ENCODE results near the gene WDR4.
"Not testable (repeated sequence)": the region's sequence is repeated elsewhere in the genome, so short reads cannot be mapped to it uniquely, and the experiment has no call there.

WDR4 gene

DNA sequence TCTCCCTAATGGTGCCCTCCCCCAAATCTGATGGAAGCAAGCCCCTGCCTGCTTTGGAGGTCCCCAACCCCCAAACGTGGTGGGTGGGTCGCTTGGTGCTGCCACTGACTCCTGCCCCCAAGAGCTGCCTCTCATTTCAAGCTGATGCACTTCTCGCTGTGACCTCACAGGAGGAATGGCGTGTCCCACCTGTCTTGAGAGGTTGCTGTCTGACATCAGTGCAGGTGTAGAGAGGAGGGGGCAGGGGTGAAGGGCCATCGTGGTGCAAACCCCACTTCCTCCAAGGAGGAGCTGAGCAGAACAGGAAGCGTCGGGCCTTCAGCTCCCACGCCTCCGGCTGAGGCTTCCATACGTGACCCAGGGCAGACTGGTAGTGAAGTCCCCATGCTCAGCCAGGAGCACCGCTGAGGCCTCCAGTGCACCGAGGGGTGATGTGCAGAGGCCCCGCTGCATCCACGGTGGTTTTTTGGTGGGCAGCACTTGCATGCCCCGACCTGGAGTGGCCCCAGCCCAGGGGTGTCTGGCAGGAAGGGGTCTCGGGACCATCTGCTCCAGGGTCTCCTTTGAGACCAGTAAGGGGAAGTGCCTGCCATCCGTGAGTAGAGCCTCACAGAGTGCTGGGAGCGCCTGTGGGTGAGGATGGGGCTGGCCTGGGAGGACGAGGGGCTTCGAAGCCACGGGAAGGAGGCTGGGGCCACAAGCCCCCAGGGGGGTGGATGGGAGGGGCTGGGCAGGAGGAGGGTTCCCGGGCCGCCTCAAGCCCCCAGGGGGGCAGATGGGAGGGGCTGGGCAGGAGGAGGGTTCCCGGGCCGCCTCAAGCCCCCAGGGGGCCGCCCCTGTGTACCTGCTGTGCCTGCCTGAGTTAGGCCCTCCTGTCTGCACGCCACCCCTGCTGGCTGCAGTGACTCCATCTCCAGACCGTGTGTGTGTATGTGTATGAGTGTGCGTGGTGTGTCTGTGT is 39.8 kb downstream of the WDR4 start:
- no peak for DNase-seq (ENCODE audit: low read depth)

- DNase-seq (ENCODE audit: low read depth) = not testable (repeated sequence)
These were observed 41.1 kb downstream of the WDR4 start for GRCh38 chr21:42838212-42838690.

DNA sequence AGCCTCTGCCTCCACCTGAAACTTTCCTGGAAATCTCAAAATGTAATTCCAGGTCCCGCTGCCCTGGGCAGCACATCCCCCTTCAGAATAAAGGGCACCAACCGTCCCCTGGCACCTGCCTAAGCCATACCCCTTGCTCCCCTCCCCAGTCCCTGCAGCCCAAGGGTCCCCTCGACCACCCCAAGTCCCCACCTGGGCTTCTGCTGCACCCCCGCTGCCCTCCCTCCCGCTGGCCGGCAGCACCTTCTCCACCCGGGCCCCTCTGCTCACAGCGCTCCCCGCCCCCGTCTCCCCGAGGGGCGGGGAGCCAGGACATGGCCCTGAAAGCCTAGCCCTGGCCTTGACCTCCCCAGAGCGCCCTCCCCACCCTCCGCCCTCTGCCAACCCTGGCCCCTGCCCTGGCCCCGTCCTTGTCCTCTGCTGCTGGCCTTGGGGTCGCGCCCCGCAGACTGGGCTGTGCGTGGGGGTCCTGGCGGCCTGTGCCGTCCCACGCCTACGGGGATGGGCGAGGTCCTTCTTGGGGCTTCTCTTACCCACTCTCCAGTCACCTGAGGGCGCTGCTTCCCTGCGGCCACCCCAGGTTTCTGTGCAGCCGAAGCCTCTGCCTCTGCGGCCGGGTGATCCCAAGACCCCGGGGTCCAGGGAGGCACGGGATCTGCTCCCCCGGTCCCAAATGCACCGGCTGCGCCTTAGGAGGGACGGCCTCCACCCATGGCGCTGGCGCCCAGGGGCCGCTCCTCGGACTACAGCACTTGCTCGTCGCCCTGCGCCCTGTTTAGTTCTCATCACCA is 41.7 kb downstream of the WDR4 start:
- DNase-seq (ENCODE audit: low read depth) = no peak

DNA sequence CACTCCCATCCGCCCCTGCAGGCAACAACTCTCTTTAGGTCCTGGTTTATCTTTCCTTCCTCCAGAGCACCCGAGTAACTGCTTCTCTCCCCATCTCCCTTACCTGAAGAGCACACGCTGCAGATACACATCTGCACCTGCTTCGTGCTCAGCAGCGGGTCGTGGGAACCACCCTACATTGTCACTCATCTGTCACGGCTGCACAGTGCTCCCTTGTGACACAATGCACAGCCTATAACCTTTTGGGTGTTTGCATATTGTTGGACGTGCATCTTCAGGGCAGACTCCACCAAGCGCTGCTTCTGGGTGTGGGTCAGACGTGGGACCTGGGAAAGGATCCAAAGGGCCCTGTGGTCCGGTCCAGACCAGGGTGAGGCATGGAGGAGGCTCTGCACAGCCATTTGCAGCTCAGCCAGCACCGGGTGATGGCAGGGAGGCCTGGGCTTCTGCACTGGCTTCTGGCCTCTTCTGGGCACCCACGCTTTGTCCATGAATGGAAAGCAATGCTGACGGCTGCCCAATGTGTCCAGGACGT is 42.5 kb downstream of the WDR4 start:
- DNase-seq (ENCODE audit: low read depth) = no peak

- DNase-seq (ENCODE audit: low read depth) = no peak
These were observed 43.0 kb downstream of the WDR4 start for GRCh38 chr21:42836402-42836666.

DNA sequence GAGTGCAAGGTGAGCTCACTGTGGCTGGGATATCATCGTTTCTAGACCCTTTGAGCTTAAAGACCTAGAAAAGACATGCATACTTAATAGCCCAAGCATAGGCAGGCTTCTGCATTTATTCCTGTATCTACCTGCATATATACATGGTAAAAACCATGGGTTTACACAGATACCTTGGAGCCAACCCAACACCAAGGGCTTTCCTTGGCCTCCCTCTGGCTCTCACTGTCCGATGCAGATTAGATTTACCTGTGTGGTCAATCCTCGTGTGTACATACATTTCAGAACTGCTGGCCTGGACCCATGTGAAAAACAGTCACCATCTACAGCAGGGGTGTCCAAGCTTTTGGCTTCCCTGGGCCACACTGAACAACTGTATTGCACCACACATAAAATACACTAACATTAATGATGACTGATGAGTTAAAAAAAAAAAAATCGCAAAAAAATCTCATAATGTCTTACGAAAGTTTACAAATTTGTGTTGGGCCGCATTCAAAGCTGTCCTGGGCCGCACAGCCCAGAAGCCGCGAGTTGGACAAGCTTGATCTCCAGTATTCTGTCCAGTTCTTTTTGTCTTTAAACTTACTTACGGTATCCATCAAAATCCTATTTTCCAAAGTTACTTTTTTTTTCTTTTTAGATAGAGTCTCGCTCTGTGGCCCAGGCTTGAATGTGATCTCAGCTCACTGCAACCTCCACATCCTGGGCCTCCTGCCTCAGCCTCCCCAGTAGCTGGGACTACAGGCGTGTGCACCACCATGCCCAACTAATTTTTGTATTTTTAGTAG is 43.5 kb downstream of the WDR4 start:
- no peak for DNase-seq (ENCODE audit: low read depth)

DNA sequence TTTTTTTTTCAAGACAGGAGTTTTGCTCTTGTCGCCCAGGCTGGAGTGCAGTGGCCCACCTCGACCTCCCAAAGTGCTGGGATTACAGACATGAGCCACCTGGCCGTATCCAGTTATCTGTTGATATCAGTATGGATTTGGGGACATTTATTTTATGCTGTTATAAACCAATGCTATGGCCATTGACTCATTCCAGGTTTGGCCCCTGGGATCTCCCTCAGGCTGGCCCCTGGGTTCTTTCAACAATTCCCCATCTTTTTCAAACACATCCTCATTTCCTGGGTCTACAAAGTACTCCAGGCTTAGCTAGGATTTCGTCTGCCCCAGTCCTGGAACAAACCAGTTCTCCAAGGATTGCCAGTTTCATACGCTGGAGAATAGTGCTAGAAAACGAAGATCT is 44.1 kb downstream of the WDR4 start:
- no peak for DNase-seq (ENCODE audit: low read depth)

GRCh38 chr21:42834726-42835191 is 44.6 kb downstream of the WDR4 start:
- DNase-seq (ENCODE audit: low read depth) = no peak

- no peak for DNase-seq (ENCODE audit: low read depth)
These were observed 45.2 kb downstream of the WDR4 start for GRCh38 chr21:42833859-42834725.

GRCh38 chr21:42833439-42833815 is 45.9 kb downstream of the WDR4 start:
- no peak for DNase-seq (ENCODE audit: low read depth)

DNA sequence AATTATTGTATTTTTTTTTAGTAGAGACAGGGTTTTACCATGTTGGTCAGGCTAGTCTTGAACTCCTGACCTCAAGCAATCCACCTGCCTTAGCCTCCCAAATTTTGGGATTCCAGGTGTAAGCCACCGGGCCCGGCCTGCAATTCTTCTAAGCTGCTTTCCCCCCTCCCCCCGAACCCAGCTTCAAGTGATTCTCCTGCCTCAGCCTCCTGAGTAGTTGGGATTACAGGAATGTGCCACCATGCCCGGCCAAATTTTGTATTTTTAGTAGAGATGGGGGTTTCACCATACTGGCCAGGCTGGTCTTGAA is 47.1 kb downstream of the WDR4 start:
- not testable (repeated sequence) for DNase-seq (ENCODE audit: low read depth)

- DNase-seq (ENCODE audit: low read depth) = no peak
These were observed 48.6 kb downstream of the WDR4 start for GRCh38 chr21:42830456-42831455.

DNA sequence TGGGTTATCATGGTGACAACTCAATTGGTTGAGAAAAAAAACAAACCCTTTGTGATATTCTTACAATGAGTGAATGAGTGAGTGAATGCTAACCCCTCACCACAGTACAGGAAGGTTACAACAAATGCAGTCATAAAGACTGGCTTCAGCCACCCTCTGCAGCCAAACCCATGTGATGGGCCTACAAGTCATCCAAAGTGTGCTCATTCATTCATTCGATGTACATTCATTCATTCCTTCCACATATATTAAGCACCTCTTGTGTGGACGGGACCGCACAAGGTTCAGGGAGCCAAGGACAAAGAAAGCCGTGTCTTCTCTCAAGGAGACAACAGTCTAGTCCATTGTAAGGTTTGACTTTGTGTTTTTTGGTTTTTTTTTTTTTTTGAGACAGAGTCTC is 49.4 kb downstream of the WDR4 start:
- no peak for DNase-seq (ENCODE audit: low read depth)

- no peak for DNase-seq (ENCODE audit: low read depth)
These were observed 49.9 kb downstream of the WDR4 start for GRCh38 chr21:42829417-42829816.

DNA sequence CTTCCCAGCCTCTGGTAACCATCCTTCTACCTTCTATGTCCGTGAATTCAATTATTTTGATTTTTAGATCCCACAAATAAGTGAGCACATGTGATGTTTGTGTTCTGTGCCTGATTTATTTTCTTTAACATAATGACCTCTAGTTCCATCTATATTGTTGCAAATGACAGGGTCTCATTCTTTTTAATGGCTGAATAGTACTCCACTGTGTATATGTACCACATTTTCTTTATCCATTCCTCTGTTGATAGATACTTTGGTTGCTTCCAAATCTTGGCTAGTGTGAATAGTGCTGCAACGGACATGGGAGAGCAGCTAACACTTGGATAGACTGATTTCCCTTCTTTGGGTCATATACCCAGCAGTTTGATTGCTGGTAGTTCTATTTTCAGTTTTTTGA is 51.8 kb downstream of the WDR4 start:
- DNase-seq (ENCODE audit: low read depth) = no peak

- DNase-seq (ENCODE audit: low read depth) = no peak
These were observed 58.5 kb downstream of the WDR4 start for GRCh38 chr21:42820616-42821465.

DNA sequence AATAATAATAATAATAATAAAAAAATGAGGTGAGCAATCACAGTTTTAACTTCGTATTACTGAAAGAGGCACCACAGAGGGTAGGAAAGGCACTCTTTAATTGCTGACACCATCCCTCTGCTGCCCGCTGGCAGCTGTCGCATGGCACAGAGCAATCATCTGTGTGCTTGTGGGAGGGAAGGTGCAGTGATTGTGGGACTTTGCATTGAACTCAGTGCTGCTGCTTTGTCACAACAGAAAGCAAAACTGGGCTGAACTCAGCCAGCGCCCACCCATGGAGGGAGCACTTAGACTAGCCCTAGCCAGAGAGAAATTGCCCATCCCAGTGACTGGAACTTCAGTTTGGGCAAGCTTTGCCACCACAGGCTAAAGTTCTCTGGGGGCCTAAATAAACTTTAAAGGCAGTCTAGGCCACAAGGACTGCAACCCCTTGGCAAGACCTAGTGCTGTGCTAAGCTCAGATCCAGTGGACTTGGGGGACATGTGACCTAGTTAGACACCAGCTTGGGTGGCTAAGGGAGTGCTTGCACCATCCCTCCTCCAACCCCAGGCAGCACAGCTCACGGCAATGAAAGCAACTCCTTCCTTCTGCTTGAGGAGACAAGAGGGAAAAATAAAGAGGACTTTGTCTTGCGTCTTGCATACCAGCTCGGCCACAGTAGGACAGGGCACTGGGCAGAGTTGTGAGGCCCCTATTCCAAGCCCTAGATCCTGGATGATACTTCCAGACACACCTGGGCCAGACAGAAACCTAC is 59.3 kb downstream of the WDR4 start:
- no peak for DNase-seq (ENCODE audit: low read depth)

GRCh38 chr21:42818328-42818749 is 61.0 kb downstream of the WDR4 start:
- no peak for DNase-seq (ENCODE audit: low read depth)

Measured in GM04503 (cell line).